Activated T-helper 17 cell treated with anti-CD3 and anti-CD28 coated beads, Interleukin-2, amount 50 U/mL, for 72 hours (primary cell): ENCODE measurements around the gene PSMB1. TPM values are rescaled to one million over a fixed set of nuclear protein-coding genes. Genes with fewer than 3 reads are reported as not detected.
"Not testable (repeated sequence)": the region's sequence is repeated elsewhere in the genome, so short reads cannot be mapped to it uniquely, and the experiment has no call there.

ENCODE experiments used
- ATAC-seq: fragments of 150-1000 bp; cut with Tn5 transposase; replicated peaks from 2 replicates; pipeline ENCODE4 v1.10.0; 2021; ENCODE audit warnings: mild to moderate bottlenecking, moderate library complexity
- H3K27ac Mint-ChIP-seq: one replicate; pipeline ENCODE4 v1.8.0; 2022; ENCODE audit warnings: mixed read lengths
- H3K27me3 Mint-ChIP-seq: one replicate; pipeline ENCODE4 v1.8.0; 2022; ENCODE audit warnings: mixed read lengths
- H3K36me3 Mint-ChIP-seq: one replicate; pipeline ENCODE4 v1.8.0; 2022; ENCODE audit warnings: low read depth, mild to moderate bottlenecking, mixed read lengths
- H3K4me1 Mint-ChIP-seq: one replicate; pipeline ENCODE4 v1.8.0; 2022; ENCODE audit warnings: mixed read lengths
- H3K4me3 Mint-ChIP-seq: one replicate; pipeline ENCODE4 v1.8.0; 2022; ENCODE audit warnings: mild to moderate bottlenecking, mixed read lengths
- H3K9me3 Mint-ChIP-seq: one replicate; pipeline ENCODE4 v1.8.0; 2022; ENCODE audit warnings: mixed read lengths
- total RNA-seq, 2 donors: library from RNA; stranded (reverse); gene quantifications; one replicate each; pipeline ENCODE4 v1.2.3, GENCODE V29; 2022

PSMB1 gene
- total RNA-seq, 2 donors from 2014 or later = 183 to 201 TPM

- H3K27me3 Mint-ChIP-seq = peaks cover 49% of the 10 kb centered on the region
- H3K27ac Mint-ChIP-seq, H3K9me3 Mint-ChIP-seq, H3K4me1 Mint-ChIP-seq, H3K4me3 Mint-ChIP-seq, H3K36me3 Mint-ChIP-seq, ATAC-seq: not testable (repeated sequence)
Observed at GRCh38 chr6:170502268-170502667, 50.8 kb downstream of the PSMB1 start.

- Mint-ChIP-seq H3K36me3 (no peaks in the 10 kb centered on the region), H3K4me1 (no peaks in the 10 kb centered on the region), H3K9me3 (peaks cover 4% of the 10 kb centered on the region), H3K27me3 (peaks cover 50% of the 10 kb centered on the region), H3K27ac (no peak overlapping the region), H3K4me3 (no peak overlapping the region)
- no peak for ATAC-seq
Observed at GRCh38 chr6:170500955-170501590, 52.0 kb downstream of the PSMB1 start.

GRCh38 chr6:170497841-170498301 lies 55.2 kb downstream of the PSMB1 start:
- no peak for ATAC-seq
- Mint-ChIP-seq H3K36me3 (no peaks in the 10 kb centered on the region), H3K4me1 (no peaks in the 10 kb centered on the region), H3K27me3 (peaks cover 46% of the 10 kb centered on the region), H3K4me3 (no peak overlapping the region), H3K9me3 (peaks cover 4% of the 10 kb centered on the region), H3K27ac (no peak overlapping the region)

- no peak for ATAC-seq
- H3K36me3 Mint-ChIP-seq = no peaks in the 10 kb centered on the region
- no peaks in the 10 kb centered on the region for H3K4me1 Mint-ChIP-seq
- H3K9me3 Mint-ChIP-seq = no peaks in the 10 kb centered on the region
- H3K27me3 Mint-ChIP-seq = peaks cover 35% of the 10 kb centered on the region
- H3K27ac Mint-ChIP-seq = no peak overlapping the region
- H3K4me3 Mint-ChIP-seq = no peak overlapping the region
Observed at GRCh38 chr6:170493354-170493753, 59.8 kb downstream of the PSMB1 start.

DNA sequence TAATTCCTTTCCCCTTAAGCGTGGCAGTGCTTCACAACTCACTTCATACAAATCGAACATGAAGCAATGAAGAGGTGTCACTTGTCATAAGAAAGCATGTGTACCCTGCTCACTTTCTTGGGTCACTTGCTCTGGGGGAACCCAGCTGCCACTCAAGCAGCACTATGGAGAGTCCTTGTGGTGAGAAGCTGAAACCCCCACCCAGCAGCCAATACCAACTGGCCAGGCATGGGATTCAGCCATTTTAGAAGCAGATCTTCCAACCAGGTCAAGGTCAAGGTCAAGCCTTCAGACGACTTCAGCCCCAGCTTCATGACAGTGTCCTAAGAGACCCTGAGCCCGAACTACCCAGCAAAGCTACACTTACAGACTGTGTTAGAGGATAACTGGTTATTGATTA lies 62.8 kb downstream of the PSMB1 start:
- H3K4me3 Mint-ChIP-seq = no peak overlapping the region
- no peak overlapping the region for H3K27ac Mint-ChIP-seq
- H3K4me1 Mint-ChIP-seq = no peaks in the 10 kb centered on the region
- no peak for ATAC-seq
- H3K27me3 Mint-ChIP-seq = peaks cover 34% of the 10 kb centered on the region
- no peaks in the 10 kb centered on the region for H3K36me3 Mint-ChIP-seq
- H3K9me3 Mint-ChIP-seq = no peaks in the 10 kb centered on the region

GRCh38 chr6:170489836-170490235 lies 63.3 kb downstream of the PSMB1 start:
- Mint-ChIP-seq H3K9me3 (no peaks in the 10 kb centered on the region), H3K27ac (no peak overlapping the region), H3K4me3 (no peak overlapping the region), H3K27me3 (peaks cover 34% of the 10 kb centered on the region), H3K4me1 (no peaks in the 10 kb centered on the region), H3K36me3 (no peaks in the 10 kb centered on the region)
- ATAC-seq = no peak

DNA sequence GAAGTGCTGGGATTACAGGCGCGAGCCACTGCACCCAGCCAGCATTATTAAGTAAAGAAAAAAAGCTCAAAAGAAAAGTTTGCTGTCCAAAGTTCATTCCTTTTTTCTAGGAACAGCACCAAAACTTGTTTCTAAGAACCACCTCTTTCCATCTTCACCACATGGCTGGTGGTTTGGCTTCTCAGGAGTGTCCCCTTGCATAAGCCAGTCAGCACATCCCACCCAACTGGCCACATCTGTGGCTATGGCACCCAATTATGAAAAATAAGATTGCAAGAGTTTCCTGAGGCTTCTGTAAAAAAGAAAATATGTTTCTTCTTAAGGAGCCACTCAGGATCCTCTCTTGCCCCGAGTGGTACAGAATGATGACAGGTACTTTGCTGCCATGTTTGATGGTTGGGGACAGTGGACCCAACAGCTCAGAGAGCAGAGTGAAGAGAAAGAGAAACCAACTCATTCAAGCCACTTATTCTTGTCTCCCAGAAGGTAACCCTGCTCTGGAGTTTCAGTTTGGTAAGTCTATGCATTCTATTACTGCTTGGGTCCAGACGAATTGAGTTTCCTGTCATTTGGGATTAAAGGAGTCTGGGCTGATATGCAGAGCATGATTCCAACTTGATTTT lies 65.3 kb downstream of the PSMB1 start:
- Mint-ChIP-seq H3K9me3 (peaks cover under 1% of the 10 kb centered on the region), H3K36me3 (no peaks in the 10 kb centered on the region), H3K4me3 (no peak overlapping the region), H3K4me1 (no peaks in the 10 kb centered on the region), H3K27ac (no peak overlapping the region), H3K27me3 (peaks cover 32% of the 10 kb centered on the region)
- no peak for ATAC-seq

- no peak overlapping the region for H3K27ac Mint-ChIP-seq
- H3K4me3 Mint-ChIP-seq = no peak overlapping the region
- no peaks in the 10 kb centered on the region for H3K36me3 Mint-ChIP-seq
- H3K4me1 Mint-ChIP-seq = no peaks in the 10 kb centered on the region
- no peak for ATAC-seq
- H3K9me3 Mint-ChIP-seq = peaks cover 5% of the 10 kb centered on the region
- H3K27me3 Mint-ChIP-seq = peaks cover 31% of the 10 kb centered on the region
Observed at GRCh38 chr6:170485159-170485558, 67.9 kb downstream of the PSMB1 start.

Other genes starting within 250 kb of the PSMB1 start
- 10 to 100 TPM; 22.5 to 27.4 TPM for gene FAM120B, start 246.5 kb downstream of the PSMB1 start, total RNA-seq
- 10 to 100 TPM; 16.8 to 25.6 TPM for gene TBP, start 1.1 kb upstream of the PSMB1 start, total RNA-seq
- 100 to 1,000 TPM in 1 of 2 donors, 10 to 100 TPM in 1; 61.3 to 128 TPM for gene PDCD2, start 31.3 kb upstream of the PSMB1 start, total RNA-seq